CD4-positive, alpha-beta T cell treated with Interleukin-2 at 100 ng/mL for 4 hours (primary cell): ENCODE data around the gene TARP.
"Not testable (repeated sequence)": the region's sequence is repeated elsewhere in the genome, so short reads cannot be mapped to it uniquely, and the experiment has no call there.

Experiments used
- DNase-seq: peaks from one replicate; pipeline ENCODE4 v3.0.0-alpha.2; 2020; ENCODE audit warnings: low spot score

TARP gene

DNA sequence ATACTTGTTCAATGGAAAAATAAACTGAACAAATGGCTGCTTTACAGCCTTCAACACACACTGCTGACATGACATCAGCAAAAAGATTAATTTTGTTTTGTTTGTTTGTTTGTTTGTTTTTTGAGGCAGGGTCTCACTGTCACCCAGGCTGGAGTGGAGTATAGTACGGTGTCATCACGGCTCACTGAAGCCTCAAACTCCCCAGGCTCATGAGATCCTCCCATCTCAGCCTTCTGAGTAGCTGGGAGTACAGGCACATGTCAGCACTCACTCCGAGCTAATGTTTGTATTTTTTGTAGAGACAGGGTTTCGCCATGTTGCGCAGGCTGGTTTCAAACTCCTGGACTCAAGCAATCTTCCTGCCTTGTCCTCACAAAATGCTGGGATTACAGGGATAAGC lies 10.9 kb downstream of the TARP start:
- DNase-seq = no peak

DNA sequence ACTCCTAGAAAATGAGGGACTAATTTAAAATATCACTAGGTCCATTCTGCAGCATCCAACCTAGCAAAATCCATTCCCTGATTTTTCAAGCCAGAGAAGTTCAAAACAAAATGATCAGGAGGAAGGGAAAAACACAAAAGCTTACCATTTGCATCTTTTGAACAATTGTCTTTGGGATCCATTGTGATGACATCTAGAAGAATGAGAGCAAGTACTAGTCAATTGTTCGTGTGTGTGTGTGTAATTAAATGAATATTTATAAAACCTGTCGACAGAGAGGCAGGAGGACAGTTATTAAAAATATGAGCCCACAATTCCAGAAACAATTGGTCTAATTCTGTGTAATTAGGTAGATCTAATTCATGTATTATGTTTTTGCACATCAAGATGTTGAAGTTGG lies 11.4 kb downstream of the TARP start:
- DNase-seq = not testable (repeated sequence)

DNA sequence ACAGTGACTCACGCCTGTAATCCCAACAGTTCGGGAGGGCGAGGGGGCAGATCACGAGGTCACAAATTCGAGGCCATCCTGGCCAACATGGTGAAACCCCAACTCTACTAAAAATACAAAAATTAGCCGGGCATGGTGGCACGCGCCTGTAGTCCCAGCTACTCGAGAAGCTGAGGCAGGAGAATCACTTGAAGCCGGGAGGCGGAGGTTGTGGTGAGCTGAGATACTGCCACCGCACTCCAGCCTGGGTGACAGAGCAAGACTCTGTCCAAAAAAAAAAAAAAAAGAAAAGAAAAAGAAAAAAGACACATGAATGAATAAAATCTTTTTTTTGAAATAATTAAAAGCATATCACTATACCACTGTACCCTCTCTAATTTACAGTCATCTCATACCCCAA lies 11.8 kb downstream of the TARP start:
- not testable (repeated sequence) for DNase-seq

DNA sequence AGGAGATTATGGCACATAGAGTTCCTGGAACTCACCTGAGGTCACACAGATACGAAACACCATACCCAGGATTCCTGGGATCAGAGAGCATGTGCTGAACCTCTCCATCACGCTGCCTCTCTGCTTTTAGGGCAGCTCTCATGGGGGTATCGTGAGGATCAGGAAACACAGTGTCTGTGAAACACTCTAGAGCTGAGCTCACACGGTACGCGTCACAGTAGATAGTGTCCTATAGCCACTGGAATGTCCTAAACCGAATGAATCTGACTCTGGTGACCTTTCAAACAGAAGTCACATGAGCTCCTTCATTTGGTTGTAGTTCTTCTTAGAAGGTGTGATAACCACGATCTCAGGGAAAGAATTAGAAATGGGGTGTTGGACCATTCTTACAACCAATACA lies 14.3 kb downstream of the TARP start:
- not testable (repeated sequence) for DNase-seq

DNA sequence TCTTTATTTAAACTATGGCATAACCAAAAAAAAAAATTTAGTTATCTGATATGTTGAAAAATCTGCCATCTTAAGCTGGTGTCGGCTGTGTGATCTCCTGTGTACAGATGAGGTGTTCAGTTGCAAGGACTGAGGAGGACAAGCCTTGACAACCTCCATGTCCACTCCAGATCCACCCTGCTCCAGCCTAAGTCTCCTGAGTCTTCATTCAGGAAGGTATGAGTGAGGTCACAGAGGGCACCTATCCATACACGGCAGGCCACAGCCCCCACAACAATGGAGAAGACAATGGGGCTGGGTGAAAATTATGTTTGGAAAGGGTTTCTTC lies 16.1 kb downstream of the TARP start:
- DNase-seq = no peak

DNA sequence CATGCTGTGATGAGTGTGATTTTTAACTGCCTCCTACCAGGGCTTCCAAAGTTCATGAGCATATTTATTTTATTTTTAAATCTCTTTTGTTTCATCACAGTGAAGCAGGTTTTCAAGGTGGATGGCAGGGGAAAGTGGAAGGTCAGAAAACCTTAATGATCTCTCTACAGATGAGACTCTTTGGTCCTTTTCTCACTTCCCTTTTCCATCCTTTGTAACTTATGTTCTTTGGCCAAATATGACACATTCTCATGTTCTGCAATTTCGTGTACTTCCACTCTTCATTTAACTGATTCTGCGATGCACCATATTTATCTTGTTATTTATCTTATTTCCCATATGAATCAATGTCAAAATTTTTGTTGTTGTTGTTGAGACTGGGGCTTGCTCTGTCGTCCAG lies 23.6 kb downstream of the TARP start:
- not testable (repeated sequence) for DNase-seq

DNA sequence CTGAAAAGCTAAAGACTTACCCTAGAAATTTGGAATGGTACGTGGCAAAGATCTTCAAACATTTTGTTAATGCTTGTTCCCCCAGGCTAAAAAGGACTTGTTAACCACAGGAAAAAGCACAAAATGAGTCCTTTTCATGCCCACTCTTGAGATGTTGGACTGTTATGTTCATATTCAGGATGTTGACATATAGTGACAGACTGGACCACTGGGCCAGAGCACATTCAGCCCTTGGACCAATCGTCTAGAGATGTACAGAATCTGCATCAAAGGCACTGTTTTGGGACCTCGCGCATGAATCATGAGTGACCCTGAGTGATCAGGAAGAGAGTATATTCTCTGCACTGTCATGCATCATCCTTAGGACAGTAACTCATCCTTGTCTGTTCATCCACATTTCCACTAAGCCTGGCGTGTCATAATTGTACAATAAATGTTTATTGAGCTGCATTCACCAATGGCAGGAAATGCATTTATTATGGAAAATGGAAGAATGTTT lies 25.3 kb downstream of the TARP start:
- DNase-seq = no peak

DNA sequence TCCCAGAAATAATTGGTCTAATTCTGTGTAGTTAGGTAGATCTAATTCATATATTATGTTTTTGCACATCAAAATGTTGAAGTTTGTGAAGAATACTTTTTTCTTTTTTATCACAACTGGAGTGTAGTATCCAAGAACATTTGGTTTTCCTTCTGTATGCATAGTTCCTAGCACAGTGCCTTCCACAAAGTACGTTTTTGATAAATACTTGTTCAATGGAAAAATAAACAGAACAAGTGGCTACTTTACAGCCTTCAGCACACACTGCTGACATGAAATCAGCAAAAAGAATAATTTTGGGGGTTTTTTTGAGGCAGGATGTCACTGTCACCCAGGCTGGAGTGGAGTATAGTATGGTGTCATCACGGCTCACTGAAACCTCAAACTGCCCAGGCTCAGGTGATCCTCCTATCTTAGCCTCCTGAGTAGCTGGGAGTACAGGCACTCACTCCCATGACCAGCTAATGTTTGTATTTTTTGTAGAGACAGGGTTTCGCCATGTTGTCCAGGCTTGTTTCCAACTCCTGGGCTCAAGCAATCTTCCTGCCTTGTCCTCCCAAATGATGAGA lies 27.9 kb downstream of the TARP start:
- no peak for DNase-seq

DNA sequence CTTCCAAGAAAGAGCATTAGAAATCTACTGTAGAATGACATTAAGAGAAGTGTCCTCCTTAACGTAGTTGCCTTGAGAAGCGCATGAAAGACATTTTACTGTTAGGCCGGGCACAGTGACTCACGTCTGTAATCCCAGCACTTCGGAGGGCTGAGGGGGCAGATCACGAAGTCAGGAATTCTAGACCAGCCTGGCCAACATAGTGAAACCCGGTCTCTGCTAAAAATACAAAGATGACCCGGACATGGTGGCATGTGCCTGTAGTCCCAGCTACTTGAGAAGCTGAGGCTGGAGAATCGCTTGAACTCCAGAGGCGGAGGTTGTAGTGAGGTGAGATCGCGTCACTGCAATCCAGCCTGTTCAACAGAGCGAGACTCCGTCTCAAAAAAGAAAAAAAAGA lies 28.9 kb downstream of the TARP start:
- DNase-seq = no peak

DNA sequence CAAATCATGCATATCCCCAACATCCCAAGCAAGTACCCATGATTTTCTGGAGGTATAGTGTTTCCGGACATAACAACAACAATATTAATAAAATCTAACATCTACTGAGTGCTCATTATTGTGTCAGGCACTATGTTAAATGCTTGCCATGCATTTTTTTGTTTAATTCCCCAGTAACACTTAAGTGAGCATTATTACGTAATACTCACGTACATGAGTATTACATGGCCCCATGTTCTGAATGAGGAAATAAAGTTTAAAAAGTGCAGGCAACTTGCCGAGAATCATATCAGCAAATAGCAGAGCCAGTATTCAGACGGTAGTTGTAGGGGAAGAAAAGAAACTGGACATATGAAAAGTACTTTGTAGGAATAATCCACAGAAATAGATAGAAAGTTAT lies 30.1 kb downstream of the TARP start:
- DNase-seq = not testable (repeated sequence)

DNA sequence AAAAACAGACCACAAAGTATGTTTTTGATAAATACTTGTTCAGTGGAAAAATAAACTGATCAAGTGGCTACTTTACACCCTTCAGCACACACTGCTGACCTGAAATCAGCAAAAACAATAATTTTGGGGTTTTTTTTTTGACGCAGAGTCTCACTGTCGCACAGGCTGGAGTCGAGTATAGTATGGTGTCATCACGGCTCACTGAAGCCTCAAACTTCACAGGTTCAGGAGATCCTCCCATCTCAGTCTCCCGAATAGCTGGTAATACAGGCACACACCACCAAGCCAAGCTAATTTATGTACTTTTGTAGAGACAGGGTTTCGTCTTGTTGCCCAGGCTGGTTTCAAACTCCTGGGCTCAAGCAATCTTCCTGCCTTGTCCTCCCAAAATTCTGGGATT lies 30.6 kb downstream of the TARP start:
- no peak for DNase-seq

DNA sequence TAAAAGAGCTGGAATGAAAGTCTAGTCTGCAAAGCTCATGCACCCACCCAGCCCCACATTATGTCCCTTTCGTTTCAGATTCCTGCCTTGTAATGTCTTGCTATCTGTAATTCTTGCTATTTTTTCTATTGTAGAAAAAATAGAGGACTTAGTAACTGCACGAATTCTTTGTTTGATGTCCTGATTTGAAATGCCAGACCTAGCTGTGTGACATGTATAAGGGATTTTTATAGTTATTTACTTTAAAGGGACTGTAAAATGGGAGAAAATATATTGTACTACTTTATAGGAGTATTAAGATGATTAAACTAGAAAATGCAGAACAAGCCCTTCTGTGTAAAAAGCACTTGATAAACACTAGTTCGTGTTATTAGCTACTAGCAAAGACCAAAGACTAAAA lies 32.4 kb downstream of the TARP start:
- no peak for DNase-seq

DNA sequence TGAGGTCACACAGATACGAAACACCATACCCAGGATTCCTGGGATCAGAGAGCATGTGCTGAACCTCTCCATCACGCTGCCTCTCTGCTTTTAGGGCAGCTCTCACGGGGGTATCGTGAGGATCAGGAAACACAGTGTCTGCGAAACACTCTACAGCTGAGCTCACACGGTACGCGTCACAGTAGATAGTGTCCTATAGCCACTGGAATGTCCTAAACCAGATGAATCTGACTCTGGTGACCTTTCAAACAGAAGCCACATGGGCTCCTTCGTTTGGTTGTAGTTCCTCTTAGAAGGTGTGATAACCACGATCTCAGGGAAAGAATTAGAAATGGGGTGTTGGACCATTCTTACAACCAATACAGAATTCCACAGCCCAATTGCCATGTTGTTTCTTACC lies 34.3 kb downstream of the TARP start:
- DNase-seq = not testable (repeated sequence)

DNA sequence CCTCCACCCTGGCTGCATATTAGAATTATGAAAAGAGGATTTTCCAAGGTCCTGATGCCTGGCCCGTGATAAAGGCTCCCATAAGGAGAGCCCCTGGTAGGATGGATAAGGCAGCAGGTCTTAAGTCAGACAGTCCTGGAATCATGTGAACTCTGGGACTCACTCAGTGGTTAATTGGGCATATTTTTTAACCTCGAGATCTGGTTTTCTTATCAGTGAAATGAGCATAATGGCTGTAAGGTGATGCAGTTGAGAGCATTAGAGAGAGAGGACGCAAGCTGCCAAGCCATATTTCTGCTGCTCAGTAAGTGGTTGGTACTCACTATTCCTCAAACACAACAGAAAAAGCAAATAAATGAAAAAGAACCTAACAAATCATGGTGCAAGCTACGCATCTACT lies 37.8 kb downstream of the TARP start:
- DNase-seq = no peak

DNA sequence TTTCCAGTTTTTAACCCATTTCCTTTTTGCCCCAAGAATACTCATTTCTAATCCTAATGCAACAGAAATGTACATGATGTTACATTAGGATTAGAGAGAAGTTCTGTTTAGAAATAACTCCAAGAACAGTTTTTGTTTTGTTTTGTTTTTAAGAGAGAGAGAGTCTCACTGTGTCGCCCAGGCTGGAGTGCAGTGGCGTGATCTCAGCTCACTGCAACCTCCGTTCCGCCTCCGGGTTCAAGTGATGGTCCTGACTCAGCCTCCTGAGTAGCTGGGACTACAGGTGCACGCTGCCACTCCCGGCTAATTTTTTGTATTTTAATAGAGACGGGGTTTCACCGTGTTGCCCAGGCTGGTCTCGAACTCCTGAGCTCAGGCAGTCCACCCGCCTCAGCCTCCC lies 38.7 kb downstream of the TARP start:
- DNase-seq = not testable (repeated sequence)

DNA sequence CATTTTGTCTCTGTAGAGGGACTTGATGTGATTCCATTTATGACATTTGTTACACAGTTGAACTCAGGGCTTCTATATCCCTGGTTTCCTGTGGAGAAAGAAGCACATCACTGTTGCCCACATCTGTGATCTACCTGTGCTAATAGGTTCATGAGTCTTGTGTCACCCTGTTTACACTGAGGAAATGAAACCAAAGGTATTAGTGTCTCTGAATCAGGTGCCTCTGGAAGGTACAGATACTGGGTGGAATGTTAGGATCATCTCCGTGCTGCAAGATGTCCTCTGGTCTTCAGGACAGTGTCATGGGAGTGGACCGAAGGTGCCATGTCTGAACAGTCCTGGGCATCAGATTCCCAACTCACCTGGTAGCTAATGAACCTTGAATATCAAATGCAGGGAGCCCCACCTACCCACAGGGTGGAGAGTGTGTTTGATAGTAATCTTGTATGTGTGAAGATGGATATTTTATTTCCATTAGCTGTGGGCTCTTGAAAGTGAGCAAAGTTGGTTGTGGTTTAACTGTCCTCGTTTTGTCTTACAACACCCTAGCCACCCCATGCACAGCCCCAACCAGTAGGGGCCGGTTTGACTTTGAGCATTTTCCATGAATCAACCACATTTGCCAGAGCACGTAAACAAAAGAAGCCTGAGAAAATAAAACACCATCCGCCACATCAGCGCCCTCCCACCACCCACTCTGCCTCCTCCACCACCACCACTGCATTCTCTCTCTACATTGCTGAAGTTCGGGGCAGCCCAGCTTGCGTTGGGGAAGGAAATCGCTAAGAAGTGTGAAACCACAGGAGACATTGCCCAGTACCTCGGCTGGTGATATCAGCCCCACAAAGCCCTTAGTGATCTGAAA lies 40.7 kb downstream of the TARP start:
- peak; percentile 89 for DNase-seq

DNA sequence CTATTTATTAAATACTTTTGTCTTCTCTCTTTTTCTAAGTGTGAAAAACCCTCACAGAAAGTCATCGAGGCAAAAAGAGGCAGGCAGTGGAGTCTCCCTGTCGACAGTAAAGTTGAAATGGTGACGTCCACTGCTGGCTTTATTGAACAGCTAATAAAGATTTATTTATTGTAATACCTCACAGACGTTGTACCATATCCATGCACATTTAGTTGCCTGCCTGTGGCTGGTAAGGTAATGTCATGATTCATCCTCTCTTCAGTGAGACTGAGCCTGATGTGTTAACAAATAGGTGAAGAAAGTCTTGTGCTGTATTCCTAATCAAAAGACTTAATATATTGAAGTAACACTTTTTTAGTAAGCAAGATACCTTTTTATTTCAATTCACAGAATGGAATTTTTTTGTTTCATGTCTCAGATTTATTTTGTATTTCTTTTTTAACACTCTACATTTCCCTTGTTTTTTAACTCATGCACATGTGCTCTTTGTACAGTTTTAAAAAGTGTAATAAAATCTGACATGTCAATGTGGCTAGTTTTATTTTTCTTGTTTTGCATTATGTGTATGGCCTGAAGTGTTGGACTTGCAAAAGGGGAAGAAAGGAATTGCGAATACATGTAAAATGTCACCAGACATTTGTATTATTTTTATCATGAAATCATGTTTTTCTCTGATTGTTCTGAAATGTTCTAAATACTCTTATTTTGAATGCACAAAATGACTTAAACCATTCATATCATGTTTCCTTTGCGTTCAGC lies 43.4 kb downstream of the TARP start:
- DNase-seq = no peak

DNA sequence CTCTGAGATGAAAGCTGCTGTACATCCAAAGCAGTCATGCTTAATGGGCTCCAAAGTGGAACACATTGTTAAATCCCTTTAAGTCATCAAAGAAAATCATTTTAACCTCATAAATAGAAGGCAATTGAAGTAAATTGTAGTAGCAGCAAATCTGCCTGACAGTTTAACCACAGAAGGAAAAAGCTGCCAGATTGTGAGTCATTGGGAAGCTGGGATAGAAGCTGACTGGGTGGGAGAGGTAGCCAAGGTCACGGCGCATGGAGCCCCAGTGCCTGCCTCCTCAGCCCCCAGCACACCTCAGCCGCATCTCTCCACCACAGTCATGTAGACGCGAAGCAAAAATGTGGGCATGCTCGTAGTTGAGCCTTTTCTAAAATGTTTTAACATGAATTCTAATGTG lies 44.0 kb downstream of the TARP start:
- DNase-seq = no peak

DNA sequence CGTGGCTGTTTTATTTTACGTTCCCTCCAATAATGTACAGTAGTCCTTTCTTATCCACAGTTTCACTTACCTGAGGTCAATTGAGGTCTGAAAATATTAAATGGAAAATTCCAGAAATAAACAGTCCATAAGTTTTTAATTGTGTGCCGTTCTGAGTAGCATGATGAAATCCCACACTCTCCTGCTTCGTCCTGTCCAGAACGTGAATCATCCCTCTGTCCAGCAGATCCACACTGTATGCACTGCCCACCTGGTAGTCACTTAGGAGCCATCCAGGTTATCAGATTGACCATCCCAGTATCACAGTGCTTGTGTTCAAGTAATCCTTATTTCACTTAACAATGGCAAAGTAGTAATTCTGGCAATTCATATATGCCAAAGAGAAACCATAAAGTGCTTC lies 49.0 kb downstream of the TARP start:
- DNase-seq = no peak

DNA sequence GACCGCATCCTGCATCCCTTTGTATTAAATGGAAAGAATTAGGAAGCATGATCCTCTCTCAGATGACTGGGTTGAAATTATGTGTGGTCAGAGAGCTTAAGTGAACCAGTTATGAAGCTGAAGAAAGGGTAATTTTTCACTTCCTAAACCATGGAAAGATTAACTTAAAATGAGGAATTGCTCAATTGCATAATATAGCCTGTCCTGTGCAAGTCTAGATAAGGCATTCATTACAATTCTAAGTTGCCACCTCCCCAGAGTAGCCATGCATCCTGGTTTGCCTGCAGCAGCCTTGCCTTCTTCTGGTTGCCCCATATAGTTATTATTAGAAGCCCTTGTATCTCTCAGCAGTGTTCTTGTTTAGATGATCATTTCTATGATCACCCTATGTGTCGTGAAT lies 50.1 kb downstream of the TARP start:
- no peak for DNase-seq

DNA sequence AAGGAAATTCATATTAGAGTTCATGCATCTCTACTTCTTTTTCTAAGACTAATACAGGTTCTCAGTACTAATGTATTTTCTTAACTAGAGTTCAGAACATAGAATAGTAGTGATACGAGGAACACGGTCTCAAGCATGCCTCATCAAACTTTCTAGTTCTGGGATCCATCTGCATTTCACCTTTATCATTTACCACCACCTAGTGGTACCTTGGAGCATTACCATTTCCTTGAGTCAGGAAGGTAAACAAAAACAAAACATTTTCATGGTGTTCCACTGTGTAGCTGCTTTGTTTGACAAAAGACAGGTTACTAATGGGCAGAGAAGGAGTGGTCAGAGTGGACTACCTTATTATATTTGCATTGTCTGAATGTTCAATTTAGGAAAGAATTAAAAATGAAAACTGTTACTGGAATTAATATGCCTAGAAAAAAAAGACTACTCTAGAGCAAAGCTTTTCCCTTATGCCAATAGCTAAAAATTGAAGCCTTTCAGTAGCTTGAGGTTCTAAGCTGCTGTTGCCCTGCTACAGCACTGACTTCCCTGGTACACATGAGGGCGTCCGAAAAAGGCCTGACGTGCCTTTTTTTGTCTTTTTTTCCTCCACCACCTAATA lies 50.8 kb downstream of the TARP start:
- DNase-seq = peak; percentile 83

DNA sequence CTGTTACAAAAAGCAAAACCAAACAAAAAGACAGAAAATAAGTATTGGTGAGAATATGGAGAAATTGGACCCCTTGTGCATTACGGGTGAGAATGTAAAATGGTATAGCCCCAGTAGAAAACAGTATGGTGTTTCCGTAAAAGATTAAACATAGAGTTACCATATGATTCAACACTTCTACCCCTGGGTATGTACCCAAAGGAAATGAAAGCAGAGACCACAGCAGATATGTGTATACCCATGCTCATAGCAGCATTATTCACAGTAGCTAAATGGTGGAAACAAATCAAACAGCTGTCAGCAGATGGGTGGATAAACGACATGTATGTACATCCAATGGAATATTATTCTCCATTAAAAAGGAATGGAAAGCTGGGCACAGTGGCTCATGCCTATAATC lies 53.0 kb downstream of the TARP start:
- DNase-seq = peak; percentile 57

DNA sequence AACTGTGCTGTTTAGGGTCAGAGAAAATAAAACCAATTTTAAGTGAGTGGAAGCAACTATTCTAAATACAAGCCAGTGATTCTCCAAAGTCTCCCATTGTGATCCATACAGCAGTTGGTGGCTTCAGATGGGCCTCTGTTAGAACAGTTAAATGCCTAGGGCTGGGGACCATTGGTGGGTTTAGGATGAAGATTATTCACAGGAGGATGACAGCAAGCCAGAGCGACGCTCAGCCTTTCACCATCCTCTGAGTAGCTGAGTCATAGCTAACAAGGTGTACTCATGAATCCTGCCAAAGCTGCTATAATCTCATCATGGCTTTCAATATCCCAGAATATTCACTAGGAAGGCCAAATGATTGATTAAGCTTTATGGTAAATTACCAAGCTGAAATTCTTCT lies 55.8 kb downstream of the TARP start:
- peak; percentile 22 for DNase-seq
